Activated T-cell treated with anti-CD3 and anti-CD28 coated beads for 4 hours (primary cell): ENCODE results near the gene ATXN7L1.
A peak's percentile ranks its signal among the peaks of the same experiment; 100 is the strongest.
"Not testable (repeated sequence)": the region's sequence is repeated elsewhere in the genome, so short reads cannot be mapped to it uniquely, and the experiment has no call there.

ENCODE experiments used
- DNase-seq: peaks from one replicate; pipeline ENCODE4 v3.0.0-alpha.2; 2020

ATXN7L1 gene

DNA sequence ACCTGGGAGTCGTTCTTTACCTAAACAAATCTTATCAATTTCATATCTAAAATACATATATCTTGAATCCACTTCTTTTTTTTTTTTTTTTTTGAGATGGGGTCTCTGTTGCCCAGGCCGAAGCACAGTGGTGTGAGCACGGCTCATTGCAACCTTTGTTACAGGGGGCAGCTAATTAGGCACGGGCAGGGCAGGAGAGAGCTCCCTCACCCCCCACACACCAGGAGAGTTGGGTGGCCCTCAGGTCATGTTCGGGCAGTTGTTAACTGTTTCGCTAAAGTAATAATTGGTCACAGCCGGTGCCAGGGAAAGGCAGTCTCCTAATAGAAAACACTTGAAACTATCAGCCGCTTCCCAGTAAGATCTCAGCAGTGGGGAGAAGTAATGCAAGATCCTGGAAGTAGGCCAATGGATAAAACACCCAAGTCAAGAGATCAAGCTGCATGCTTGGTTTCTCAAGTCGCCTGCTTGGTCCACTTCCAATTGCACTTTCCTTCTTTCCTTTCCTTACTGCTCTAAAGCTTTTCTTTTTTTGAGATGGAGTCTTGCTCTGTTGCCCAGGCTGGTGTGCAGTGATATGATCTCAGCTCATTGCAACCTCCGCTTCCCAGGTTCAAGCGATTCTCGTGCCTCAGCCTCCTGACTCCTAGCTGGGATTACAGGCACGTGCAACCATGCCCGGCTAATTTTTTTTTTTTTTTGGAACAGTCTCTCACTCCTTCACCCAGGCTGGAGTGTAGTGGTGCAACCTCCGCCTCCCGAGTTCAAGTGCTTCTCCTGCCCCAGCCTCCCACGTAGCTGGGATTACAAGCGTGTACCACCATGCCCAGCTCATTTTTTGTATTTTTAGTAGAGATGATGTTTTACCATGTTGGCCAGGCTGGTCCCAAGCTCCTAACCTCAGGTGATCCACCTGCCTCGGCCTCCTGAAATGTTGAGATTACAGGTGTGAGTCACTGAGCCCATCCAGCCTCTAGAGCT, 273.8 kb downstream of the ATXN7L1 start:
- no peak for DNase-seq

DNA sequence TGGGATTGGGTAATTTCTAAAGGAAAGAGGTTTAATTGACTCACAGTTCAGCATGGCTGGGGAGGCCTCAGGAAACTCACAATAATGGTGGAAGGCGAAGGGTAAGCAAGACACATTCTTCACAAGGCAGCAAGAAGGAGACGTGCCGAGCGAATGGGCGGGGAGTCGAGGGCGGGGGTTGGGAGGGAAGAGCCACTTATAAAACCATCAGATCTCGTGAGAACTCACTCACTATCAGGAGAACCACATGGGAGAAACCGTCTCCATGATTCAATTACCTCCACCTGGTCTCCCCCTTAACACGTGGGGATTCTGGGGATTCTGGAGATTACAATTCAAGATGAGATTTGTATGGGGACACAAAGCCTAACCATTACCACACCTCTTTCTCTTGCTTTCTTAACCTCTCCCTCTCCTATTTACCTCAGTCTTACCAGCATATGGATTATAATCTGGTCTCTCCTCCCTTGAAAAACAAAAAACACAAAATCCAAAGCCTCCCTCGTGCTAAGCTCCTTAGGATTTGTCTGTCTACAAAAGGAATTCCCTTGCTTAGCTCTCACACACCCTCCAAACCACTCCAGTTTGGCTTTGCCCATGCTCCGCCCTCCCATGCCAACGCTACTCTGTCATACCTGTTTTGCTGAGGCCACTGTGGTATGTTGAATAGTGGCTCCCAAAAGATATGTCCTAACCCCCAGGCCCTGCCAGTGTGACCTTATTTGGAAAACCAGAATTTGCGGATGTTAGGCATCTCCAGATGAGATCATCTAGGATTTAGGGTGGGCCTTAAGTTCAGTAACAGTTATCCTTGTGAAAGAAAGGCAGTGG, 275.5 kb downstream of the ATXN7L1 start:
- DNase-seq = no peak

DNA sequence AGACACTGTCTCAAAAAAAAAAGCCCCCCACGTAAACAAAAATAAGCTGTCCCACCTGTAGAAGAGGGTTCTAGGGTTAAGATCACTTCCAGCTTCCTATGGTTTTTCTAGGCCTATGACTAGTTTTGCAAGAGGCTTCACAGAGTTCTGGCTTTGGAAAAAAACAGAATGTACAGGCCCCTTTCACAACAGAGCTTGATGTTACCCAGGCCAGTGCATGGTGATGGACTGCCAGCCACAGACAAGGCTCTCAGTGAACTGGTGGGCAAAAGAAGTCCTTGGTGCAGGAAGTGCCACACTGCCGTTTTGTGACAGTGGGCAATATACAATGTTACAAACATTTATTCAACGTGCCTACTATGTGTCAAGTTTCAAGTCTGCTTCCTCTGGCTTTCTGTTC, 276.8 kb downstream of the ATXN7L1 start:
- DNase-seq = no peak

DNA sequence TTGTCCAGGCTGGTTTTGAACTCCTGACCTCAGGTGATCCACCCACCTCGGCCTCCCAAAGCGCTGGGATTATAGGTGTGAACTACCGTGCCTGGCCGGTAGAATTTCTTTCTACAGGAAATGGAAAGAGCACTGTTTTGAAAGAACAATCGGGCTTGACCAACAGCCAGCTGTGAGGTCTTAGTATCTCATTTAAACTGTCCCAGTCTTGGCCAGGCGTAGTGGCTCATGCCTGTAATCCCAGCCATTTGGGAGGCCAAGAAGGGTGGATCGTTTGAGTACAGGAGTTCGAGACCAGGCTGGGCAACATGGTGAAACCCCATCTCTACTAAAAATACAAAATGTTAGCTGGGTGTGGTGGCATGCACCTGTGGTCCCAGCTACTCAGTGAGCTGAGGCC, 277.3 kb downstream of the ATXN7L1 start:
- DNase-seq = not testable (repeated sequence)

DNA sequence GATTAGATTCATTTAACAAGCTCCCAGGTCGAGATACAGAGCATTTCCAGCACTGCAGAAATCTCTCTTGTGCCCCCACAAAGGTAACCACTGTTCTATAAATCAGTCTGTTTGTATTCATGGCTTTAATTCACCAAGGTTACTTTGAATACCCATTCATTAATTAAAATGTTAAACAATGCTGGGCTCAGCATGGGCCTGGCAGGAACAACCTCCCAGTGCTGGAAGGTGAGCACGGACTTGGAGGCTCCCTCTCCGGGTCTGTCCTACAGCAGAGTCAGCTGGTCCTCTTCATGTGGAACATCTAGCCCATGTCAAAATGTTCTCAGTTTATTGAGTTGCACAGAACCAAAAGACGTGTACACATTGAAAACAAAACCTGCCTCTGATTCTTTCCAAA, 279.5 kb downstream of the ATXN7L1 start:
- DNase-seq = no peak

DNA sequence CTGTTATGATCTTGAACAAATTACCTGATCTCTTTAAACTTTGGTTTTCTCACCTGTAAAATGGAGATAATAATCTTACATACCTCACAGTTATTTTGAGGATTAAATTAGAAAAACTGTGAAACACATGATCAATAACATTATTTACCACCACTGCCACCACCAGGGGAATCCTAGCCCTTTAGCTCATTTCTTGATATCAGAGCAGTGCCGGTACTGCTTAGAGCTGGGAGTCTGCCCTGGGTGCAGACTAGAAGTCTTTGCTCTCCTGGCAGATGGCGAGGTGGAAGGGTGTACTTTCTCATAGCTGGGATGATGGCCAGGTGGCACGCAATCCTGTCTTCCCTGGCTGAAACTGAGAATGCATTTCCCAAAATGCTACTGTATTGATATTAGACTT, 282.4 kb downstream of the ATXN7L1 start:
- no peak for DNase-seq

DNA sequence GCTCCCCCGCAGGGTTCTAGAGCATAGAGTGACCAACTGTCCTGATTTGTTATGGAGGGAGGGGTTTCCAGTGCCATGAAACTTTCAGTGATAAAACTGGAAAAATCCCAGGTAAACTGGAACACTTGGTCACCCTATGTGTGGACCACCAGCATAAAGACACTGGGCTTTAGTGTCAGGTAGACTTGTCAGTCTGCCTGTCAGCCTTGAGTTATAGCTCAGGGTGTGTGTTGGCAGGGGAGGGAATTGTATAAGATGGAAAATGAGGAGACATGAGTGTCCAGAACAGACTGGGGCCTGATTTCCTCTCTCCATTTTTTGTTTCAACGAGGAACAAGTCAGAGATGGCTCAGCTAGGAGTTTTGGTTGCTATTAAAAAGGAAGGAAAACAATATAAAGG, 284.9 kb downstream of the ATXN7L1 start:
- DNase-seq = no peak

DNA sequence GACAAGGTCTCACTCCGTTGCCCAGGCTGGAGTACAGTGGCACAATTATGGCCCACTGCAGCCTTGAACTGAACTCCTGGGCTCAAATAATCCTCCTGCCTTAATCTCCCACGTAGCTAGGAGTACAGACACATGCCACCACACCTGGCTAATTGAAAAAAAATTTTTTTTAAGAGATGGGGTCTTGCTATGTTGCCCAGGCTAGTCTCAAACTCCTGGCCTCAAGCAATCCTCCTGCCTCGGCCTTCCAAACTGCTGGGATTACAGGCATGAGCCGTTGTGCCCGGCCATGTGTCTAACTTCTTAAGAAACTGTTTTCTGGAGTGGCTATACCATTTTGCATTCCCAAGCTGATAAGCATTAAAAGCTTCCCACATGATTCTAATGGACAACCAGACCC, 285.6 kb downstream of the ATXN7L1 start:
- DNase-seq = no peak

DNA sequence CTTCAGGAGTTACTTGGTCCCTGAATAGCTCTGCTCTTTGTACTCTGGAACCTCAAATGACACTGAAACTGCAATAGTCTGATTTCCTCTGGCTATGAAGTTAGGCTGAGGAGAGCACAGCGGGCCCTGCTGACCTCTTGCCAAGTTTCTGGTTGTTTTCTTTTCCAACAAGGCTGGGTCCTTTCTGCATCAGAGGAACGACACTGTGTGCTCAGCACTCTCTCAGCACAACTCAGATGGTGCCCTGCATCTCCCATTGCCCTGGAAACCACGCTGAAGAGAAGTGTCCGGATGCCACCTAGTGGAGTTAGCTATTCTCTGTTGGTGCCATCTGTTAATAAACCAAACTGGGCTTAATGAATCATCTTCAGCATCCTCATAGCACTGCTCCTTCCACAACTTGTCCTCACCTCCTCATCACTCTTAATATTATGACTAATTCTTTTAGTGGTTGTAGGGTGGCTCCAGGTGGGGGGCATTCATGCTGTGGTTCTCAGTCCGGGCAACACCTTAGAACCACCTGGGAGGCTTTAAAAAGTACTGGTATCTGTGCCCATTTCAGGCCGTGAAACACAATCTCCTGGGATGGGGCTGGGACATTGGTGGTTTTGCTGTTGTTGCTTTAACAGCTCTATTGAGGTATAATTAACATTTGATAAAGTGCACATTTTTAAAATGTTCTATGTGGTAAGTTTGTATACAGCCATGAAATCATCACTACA, 286.9 kb downstream of the ATXN7L1 start:
- DNase-seq = peak; percentile 11

DNA sequence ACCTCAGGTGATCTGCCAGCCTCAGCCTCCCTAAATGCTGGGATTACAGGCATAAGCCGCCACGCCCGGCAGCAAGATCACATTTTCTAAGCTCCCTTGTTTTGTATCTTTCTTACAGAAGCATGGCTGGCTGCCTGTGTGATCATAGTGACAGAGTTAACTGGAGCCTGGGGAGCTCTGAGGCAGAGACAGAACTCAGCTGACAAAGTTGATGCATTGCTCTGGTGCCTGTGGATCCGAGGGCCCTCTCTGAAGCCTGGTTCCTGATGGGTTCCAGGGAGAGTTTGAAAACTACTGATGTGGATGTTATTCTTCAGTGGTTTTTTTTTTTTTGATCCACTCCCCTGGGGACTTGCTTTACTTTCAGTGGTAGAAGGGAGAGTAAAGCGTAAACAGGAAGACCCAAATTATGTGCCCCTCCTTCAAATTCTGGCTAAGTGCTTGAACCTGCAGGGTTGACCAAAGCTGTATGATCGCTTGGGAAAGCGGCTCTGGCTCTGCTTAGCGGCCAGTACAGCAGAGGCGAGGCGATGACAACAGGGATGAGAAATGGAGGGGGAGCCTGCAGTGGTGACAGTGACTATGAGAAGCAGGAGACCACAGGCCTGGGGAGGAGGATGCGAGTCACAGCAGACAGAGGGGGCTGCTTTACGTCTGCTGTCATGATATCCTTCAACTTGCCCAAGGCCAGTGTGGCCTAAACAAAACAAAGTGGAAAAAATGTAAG, 288.3 kb downstream of the ATXN7L1 start:
- no peak for DNase-seq

DNA sequence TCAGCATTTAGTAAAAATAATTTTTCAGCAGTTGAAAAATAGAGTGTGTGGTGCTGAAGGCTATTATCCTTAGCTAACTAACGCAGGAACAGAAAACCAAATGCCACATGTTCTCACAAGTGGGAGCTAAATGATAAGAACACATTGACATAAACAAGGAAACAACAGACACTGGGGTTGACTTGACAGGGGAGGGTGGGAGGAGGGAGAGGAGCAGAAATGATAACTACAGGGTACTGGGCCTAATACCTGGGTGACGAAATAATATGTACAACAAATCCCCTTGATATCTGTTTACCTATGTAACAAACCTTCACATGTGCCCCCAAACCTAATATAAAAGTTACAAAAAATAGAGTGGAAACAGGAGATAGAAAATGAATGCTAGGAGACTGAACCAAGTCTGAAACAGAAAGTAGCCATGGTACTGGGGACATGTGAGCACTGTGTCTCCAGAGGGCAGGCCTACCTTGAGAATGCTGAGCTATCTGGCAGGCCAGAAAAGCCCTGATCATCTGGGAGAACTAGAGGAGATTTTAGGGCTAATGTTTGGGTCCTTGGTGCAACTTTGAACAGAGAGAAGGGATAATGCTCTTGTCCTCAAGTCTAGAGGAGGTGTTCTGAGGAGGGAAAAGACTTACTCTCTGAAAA, 290.4 kb downstream of the ATXN7L1 start:
- DNase-seq = no peak

DNA sequence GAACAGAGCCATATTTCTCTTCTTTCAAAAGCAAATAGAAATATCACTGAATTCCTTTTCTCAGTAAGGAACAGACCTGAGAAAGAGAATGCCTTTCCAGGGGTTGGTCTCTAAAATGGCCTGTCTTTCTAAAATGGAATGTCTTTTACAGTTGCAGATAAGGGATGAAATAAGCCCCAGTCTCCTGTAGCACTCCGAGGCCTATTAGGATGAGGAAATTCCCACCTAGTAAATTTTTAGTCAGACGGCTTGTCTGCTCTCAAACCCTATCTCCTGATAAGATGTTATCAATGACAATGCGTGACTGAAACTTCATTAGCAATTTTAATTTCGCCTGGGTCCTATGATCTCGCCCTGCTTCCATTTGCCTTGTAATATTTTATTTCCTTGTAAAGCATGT, 292.2 kb downstream of the ATXN7L1 start:
- no peak for DNase-seq

DNA sequence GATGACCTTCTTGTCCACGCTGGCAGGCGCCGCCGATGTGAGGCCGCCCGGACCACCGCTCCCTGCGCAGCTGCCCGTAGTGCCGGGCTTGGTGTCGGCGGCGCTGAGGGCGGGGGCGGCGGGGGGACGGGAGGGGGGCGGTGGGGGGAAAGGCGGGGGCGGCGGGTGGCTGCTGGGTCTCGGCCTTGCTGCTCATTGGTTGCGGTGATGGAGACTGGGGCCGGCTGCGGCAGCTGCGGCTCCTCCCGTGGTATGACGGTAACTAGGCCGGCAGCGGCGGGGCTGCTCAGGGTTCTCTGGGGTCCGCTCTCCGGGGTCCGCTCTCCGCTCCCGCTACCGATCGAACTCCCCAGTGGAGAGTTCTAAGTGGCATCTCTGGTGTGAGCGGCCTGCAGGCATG, 293.3 kb downstream of the ATXN7L1 start:
- no peak for DNase-seq

DNA sequence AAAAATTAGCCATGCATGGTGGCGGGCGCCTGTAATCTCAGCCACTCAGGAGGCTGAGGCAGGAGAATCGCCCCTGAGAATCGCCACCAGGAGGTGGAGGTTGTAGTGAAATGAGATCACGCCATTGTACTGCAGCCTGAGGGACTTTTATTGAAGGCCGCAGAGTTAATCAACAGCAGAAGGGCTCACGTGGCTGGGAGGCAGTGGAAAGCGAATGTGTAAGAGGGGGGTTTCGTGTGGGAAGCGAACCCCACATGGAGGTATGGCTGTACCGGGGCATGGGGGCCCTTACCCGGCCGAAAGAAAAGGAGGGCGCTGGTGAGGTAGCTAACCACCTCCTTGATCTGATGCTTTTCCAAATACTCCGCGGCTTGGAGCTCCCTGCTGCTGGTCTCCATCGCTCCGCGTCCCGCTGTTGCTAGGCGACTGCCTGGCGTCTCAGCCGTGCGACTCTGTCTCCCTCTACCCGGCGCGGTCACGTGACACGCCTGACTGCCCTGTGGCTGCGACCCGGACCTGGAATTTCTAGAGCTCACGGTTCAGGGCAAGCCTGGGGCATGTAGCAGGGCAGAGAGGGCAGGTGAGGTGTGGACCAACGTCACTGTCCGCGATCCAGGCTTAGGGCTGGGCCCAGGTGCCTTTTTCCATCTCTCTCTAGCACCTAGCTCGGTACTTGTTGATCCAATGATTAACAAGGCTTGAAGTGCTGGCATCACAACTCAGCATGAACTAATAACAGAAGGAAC, 295.2 kb downstream of the ATXN7L1 start, which contains the start of gene EFCAB10:
EFCAB10 (minus strand) TSS at position 428 of the 746 bp plus-strand sequence; CDS start at position 398, 30 bp downstream.
- no peak for DNase-seq

DNA sequence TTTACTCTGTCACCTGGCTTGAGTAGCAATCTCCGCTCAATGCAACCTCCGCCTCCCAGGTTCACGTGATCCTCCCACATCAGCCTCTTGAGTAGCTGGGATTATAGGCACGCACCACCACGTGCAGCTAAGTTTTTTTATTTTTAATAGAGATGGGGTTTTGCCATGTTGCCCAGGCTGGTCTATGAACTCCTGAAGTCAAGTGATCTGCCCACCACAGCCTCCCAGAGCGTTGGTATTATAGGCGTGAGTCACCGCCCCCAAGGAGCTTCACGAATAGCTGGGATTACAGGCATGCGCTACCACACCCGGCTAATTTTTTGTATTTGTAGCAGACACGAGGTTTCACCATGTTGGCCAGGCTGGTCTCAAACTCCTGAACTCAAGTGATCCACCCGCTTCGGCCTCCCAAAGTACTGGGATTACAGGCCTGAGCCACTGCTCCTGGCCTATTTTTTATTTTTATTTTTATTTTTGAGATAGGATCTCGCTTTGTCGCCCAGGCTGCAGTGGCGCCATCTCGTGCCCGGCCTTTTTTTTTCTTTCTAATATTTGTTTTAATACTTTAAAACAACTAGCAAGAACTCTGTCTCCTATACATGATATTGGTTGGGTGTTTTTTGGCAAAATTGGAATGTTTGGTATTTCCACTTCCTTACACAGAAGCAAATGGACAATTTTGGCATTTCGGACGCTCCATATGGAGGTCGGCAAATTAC, 296.2 kb downstream of the ATXN7L1 start:
- no peak for DNase-seq

DNA sequence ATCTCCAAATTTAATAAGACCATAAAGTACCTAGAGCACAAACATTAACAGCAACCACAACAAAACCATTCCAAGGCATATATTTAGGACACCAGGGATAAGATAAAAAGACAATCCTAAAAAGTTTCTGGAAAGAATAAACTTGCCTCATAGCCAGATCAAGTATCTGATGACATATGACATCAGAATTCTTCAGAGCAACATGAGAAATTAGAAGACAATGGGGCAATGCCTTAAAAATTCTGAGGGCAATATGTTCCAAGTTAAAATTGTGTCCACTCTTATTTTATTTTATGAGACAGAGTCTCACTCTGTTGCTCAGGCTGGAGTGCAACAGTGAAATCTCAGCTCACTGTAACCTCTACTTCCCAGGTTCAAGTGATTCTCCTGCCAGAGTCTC, 297.9 kb downstream of the ATXN7L1 start:
- no peak for DNase-seq

DNA sequence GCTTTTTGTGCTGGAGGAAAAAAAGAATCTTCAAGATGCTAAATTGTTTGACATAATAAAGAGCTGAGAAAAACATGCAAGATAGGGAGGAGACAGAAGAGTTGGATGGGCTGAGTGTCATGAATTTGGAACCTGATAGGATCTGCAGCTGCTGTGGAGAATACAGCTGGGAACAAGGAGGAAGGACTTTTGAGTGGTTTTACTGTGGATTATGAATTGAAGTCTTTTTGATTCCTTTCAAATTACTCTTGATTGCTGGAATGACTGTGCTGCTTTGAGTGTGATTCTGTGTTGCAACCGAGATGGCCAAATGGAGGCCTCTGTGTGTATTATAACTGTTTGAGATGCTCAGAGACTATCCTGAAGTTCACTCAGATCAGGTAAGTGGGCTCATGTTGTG, 299.1 kb downstream of the ATXN7L1 start:
- no peak for DNase-seq

DNA sequence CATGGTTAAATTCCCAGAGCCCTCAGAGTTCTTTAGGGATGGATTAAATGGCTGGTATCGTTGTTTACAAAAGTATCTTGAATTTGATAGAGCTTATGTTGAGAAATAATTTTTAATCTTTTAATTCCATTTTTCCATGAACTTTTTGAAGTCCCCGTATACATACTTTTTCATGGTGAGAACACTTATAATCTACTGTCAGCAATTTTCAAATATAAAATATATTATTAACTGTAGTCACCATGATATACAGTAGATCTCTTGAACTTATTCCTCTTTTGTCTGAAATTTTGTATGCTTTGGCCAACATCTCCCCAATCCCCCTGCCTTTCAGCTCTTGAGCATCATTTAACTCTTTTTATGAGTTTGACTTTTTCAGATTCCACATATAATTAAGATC, 304.5 kb downstream of the ATXN7L1 start:
- DNase-seq = no peak

DNA sequence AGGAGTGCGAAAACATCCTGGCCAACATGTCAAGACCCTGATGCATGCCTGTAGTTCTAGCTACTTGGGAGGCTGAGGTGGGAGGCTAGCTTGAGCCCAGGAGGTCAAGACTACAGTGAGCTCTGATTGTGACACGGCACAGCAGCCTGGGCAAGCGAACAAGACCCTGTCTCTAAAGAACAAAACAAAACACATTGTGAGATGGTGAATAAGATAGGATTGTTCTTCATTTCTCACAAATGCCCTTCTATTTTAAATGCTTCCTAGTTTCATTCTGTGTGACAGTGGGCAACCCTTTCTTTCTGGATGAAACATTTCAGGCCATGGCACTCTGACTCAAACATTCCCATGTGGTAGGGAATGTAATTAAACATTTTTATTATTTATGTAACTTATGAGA, 308.6 kb downstream of the ATXN7L1 start:
- no peak for DNase-seq

DNA sequence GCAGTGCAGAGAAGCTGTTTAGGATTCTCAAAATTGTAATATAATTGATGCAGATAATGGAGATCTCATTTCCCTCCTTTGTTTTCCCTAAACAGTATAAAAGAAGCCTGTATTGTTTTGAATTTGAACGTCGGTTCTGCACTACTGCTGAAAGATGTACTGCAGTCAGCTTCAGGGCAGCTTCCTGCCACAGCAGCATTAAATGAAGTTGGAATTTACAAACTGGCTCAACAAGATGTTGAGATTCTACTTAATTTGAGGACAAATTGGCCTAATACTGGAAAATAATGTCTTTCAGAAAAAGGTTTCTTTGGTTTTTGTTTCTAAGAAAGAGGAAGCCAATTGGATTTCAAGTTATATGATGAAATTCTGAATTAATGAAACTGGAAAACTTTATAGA, 309.4 kb downstream of the ATXN7L1 start:
- no peak for DNase-seq
